ENCODE data around the gene MARCHF4. TPM values are rescaled to one million over a fixed set of nuclear protein-coding genes. Genes with fewer than 3 reads are reported as not detected.

Gene MARCHF4
- total RNA-seq, 4 donors from 2014 or later, result 0.14 to 1.4 TPM; not detected in 2

DNA sequence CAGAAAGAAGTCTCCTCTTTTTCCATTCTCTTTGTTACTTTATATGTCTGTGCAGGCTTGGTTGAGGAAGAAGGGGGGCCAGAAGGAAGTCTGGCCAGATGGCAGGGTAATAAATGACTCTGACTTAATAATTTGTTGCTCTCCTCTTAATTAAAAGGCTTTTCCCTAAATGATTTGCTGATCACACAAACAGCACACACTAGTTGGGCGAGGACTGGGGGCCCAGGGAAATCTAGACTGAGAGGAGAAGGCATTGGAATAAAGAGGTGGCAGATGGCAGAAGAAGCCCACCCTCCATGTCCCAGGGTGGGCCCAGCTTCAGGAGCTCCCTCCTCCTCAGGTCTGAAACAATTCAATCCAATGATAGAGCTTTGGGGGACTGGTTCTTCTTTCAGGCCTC lies 27.3 kb upstream of the MARCHF4 start:
- H3K27me3 ChIP-seq, result no peaks in the 10 kb centered on the region
- H3K4me1 ChIP-seq, result no peaks in the 10 kb centered on the region
- no peak overlapping the region for H3K4me3 ChIP-seq
- no peaks in the 10 kb centered on the region for H3K36me3 ChIP-seq
- no peaks in the 10 kb centered on the region for H3K9me3 ChIP-seq
- TF ChIP-seq POLR2A (IDR thresholded peaks at IDR 0.05), result no peak
- no peak for TF ChIP-seq POLR2AphosphoS5 (IDR thresholded peaks at IDR 0.05)
- TF ChIP-seq, protein P1, sequence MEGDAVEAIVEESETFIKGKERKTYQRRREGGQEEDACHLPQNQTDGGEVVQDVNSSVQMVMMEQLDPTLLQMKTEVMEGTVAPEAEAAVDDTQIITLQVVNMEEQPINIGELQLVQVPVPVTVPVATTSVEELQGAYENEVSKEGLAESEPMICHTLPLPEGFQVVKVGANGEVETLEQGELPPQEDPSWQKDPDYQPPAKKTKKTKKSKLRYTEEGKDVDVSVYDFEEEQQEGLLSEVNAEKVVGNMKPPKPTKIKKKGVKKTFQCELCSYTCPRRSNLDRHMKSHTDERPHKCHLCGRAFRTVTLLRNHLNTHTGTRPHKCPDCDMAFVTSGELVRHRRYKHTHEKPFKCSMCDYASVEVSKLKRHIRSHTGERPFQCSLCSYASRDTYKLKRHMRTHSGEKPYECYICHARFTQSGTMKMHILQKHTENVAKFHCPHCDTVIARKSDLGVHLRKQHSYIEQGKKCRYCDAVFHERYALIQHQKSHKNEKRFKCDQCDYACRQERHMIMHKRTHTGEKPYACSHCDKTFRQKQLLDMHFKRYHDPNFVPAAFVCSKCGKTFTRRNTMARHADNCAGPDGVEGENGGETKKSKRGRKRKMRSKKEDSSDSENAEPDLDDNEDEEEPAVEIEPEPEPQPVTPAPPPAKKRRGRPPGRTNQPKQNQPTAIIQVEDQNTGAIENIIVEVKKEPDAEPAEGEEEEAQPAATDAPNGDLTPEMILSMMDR (IDR thresholded peaks at IDR 0.05), result no peak
- no peak for TF ChIP-seq EP300 (IDR thresholded peaks at IDR 0.05; ENCODE audit: low read depth)
- no peak for DNase-seq
- intact Hi-C loops (cut with DNase I; ENCODE audit: low total_unique reads), result loop anchor here (5.0 kb wide), 1 partner anchor 1572 kb away; no protein-coding TSS in a partner anchor
- 38 to 48% methylated on average over 1 of the region's 1 CpG for WGBS, 2 donors (ENCODE audit: low coverage in 1 of 2)
- H3K27ac ChIP-seq, result no peak overlapping the region
- in situ Hi-C loops (cut with MboI; ENCODE audit: low pct_ligation_motif_present in 1 of 4, low pct_unique_long_range_greater_than_20kb in 1 of 4, low sequenced_read_pairs in 3 of 4), result loop anchor here in 2 of 4 donors (25.0 kb wide), 1 partner anchor 287 kb away; the partner anchor contains the start of gene XRCC5 (in 2 of the 2)

DNA sequence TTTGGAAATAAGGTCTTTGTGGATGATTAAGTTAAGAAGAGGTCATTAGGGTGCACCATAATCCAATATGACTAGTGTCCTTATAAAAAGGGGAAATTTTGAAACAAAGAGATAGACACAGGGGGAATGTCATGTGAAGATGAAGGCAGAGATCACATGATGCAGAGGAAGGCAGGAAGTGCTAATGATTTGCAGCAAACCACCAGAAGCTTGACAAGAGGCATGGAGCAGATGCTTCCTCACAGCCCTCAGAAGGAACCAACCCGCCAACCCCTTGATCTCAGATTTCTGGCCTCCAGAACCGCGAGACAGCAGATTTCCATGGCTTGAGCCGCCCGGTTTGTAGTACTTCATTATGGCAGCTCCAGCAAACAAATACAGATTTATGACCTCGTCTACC lies 22.6 kb upstream of the MARCHF4 start:
- Histone ChIP-seq H3K27ac (no peak overlapping the region), H3K9me3 (no peaks in the 10 kb centered on the region), H3K36me3 (no peaks in the 10 kb centered on the region), H3K4me3 (no peak overlapping the region), H3K4me1 (no peaks in the 10 kb centered on the region), H3K27me3 (no peaks in the 10 kb centered on the region)
- no peak for TF ChIP-seq EP300 (IDR thresholded peaks at IDR 0.05; ENCODE audit: low read depth)
- TF ChIP-seq, protein P1 (IDR thresholded peaks at IDR 0.05), result no peak
- TF ChIP-seq POLR2AphosphoS5 (IDR thresholded peaks at IDR 0.05), result no peak
- no peak for TF ChIP-seq POLR2A (IDR thresholded peaks at IDR 0.05)
- no peak for DNase-seq
- intact Hi-C loops (cut with DNase I; ENCODE audit: low total_unique reads), result no loop called here
- in situ Hi-C loops (cut with MboI; ENCODE audit: low pct_ligation_motif_present in 1 of 4, low pct_unique_long_range_greater_than_20kb in 1 of 4, low sequenced_read_pairs in 3 of 4), result no loop called here
- 50 to 72% methylated on average over 4 to 6 of the region's 6 CpGs for WGBS, 2 donors (ENCODE audit: low coverage in 1 of 2)

DNA sequence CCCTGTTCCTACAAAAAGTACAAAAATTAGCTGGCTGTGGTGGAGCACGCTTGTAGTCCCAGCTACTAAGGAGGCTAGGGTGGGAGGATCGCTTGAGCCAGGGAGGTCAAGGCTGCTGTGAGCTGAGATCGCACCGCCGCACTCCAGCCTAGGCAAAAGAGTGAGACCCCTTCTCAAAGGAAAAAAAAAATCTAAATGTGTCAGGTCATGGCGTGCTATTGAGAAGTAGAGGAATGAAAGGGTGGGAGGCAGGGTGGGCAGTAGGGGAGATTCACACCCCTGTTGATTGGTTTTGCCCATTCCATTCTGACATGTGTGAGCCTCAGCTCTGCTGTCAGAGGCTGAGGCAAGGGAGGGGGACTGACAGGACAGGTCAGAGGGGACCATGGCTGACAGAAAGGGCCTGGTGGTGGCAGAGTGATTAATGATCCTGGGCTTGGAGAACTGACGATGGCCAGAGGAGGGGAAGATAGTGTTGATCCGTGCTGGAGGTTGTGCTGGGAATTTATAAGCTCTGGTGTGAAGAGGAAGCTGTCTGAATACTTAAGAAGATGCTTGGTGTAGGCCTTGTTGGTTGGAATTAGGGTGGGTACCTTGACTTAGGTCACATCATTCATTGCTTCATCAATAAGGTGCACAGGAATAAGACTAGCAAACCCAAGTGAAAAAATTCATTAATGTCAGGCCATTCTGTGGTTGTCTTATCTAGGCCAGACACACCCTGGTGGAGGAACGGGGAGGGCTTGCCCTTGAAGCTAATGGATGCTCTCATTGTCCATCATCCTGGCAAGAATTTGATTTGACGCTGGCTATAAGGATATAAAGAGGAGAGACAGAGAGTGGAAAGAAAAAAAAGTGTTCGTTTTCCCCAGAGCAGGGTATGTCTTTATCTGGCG lies 20.9 kb upstream of the MARCHF4 start:
- no peaks in the 10 kb centered on the region for H3K4me1 ChIP-seq
- no peak for TF ChIP-seq POLR2A (IDR thresholded peaks at IDR 0.05)
- H3K27me3 ChIP-seq, result no peaks in the 10 kb centered on the region
- no peak overlapping the region for H3K27ac ChIP-seq
- WGBS, 2 donors (ENCODE audit: low coverage in 1 of 2), result 61 to 75% methylated on average over 6 to 12 of the region's 12 CpGs
- intact Hi-C loops (cut with DNase I; ENCODE audit: low total_unique reads) (no loop called here), in situ Hi-C loops (cut with MboI; ENCODE audit: low pct_ligation_motif_present in 1 of 4, low pct_unique_long_range_greater_than_20kb in 1 of 4, low sequenced_read_pairs in 3 of 4) (no loop called here)
- no peak for DNase-seq
- H3K36me3 ChIP-seq, result no peaks in the 10 kb centered on the region
- no peaks in the 10 kb centered on the region for H3K9me3 ChIP-seq
- no peak overlapping the region for H3K4me3 ChIP-seq

DNA sequence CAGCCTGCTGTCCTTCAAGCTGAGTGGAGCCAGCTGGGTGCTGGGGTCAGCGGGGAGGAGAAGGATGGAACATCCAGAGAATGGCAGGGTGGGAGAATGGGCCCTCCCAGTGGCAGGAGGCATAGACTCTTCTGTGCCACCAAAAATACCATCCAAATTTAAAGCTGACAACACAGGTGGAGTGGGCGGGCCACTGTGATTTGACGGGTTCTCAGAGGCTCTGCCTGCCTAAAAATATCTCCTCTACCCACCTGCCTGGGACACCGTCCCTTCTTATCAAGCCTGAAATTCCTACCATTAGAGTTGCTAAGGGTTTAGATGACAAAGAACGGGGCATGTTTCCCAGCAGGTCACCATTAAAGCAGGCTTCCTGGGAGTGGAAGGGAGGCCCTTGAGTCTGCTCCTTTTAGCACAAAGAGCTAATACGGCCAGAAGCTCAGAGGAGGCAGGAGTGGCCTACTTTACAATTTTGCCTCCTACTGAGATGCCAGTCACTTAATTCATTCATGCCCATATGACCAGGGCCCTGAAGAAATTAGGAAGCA lies 19.8 kb upstream of the MARCHF4 start:
- Histone ChIP-seq H3K4me3 (no peak overlapping the region), H3K27ac (no peak overlapping the region), H3K27me3 (no peaks in the 10 kb centered on the region), H3K4me1 (no peaks in the 10 kb centered on the region), H3K36me3 (no peaks in the 10 kb centered on the region), H3K9me3 (no peaks in the 10 kb centered on the region)
- no peak for DNase-seq
- TF ChIP-seq EP300 (IDR thresholded peaks at IDR 0.05; ENCODE audit: low read depth), result no peak
- no peak for TF ChIP-seq POLR2AphosphoS5 (IDR thresholded peaks at IDR 0.05)
- no peak for TF ChIP-seq POLR2A (IDR thresholded peaks at IDR 0.05)
- TF ChIP-seq, protein P1 (IDR thresholded peaks at IDR 0.05), result no peak
- in situ Hi-C loops (cut with MboI; ENCODE audit: low pct_ligation_motif_present in 1 of 4, low pct_unique_long_range_greater_than_20kb in 1 of 4, low sequenced_read_pairs in 3 of 4), result no loop called here
- intact Hi-C loops (cut with DNase I; ENCODE audit: low total_unique reads), result no loop called here
- 96% methylated on average over 6 of the region's 6 CpGs; no CpG with 5 or more reads in 1 of the 2 donors for WGBS, 2 donors (ENCODE audit: low coverage in 1 of 2)
